AG08395 (cell line): ENCODE data around the gene STX12.
"Not testable (repeated sequence)": the region's sequence is repeated elsewhere in the genome, so short reads cannot be mapped to it uniquely, and the experiment has no call there.

Experiments used
- DNase-seq: peaks from one replicate; pipeline ENCODE4 v3.0.0; 2012; ENCODE audit warnings: mixed read lengths, low spot score

The STX12 gene

GRCh38 chr1:27775336-27775735, 2.3 kb downstream of the STX12 start:
- DNase-seq, result not testable (repeated sequence)

DNA sequence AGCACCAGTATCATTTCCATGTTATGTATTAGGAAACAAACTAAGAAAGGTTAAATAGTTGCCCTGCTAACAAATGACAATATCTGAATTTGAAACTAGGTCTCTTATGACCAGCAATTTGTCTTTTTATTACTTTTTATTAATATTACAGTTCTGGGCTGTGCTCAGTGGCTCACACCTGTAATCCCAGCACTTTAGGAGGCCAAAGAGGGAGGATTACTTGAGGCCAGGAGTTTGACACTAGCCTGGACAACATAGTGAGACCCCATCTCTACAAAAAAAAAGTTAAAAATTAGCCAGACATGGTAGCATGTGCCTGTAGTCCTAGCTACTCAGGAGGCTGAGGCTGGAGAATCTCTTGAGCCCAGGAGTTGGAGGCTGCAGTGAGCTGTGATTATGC, 3.3 kb downstream of the STX12 start:
- DNase-seq, result not testable (repeated sequence)

DNA sequence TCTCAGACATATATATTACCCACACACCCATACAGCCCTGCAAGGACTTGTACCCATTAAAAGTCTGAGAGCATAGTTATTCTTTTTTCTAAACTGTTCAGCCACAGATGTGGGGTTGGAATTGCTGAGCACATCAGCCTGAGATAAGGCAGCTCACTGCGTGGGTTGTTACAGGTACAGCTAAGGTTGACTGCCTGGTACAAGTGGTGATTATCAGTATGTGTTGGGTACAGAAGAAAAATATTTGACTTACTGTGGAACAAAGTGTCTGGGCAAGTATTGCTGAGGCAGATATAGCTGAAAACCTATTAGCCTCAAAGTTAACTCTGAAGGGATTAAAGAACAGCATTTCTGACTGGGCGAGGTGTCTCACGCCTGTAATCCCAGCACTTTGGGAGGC, 5.0 kb downstream of the STX12 start:
- no peak for DNase-seq

DNA sequence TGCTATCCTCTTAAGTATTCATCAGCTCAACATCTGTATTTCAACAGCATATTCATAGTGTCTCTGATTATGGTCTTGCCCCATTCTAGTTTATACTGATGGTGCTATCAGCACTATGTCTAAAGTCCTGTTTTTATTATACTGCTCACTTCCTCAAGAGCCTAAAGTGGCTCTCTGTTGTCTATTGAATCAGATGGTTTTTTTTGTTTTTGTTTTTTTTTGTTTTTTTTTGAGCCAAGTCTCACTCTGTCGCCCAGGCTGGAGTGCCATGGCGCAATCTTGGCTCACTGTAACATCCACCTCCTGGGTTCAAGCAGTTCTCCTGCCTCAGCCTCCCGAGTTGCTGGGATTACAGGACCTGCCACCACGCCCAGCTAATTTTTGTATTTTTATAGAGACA, 6.1 kb downstream of the STX12 start:
- DNase-seq, result no peak

GRCh38 chr1:27782950-27783349, 9.9 kb downstream of the STX12 start:
- no peak for DNase-seq

DNA sequence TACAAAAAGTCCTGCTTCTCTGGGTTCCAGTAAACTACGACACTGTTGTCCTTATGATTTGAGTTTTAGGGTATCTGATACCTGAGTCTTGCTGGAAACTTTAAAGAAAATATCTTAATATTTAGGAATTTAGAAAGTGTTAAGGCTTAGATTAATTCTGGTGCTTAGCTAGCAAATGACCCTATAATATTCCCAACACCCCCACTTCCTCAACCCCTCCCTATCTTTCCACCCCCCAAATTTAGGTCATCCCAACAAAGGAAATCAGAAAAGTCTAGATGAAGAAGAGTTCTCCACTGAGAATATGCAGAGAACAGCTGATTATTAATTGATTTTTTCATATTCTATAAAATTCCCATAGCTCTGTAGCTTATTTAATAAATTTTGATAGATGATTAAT, 11.7 kb downstream of the STX12 start:
- DNase-seq, result no peak

DNA sequence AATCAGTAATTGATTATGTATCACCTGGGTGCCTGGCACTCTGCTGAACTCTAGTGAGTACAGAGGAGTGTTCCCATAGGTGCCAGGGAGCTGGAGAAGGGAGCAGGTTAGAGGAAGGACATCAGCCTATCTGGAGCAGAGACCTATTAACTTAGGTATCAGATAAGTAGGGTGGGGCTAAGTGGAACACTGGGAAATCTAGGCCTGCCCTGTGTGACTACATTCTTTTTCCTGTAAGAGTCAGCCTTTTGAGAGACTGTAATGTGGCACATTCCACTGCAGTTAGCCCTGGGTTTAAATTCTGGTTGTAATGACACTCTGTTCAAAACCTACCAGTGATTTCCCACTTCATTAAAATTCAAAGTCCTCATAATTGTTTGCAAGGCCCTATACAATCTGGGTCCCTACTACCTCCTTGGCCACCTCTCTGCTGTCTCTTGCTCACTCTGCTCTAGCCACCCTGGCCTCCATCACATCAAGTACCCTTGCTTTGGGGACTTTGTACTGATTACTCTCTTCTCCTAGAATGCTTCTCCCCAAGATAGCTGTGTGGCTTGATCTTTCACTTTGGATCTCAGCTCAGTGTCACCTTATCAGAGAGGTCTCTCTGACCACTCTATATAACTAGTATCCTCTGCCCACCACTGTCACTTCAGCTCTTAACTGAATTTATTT, 12.9 kb downstream of the STX12 start:
- DNase-seq, result peak; percentile 60

DNA sequence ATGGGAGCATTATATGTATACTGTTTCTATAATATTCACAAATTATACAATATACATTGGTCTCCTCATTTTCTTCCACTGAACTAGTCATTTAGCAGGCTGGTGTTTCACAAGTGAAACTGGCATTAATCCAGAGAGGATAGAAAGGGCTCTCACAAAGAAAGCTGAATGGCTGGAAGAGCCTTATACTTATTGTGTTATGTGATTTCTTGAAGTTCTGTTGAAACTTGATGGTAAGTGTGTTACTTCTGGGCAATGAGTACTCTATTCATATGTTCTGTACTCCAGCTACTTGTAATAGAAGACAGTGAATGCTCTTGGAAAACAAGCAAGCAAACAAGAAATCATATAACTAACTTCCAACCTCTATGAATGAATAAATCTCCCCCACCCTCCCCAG, 14.9 kb downstream of the STX12 start:
- DNase-seq, result peak; percentile 21

- no peak for DNase-seq
Measured at GRCh38 chr1:27789540-27790041, 16.6 kb downstream of the STX12 start.

GRCh38 chr1:27790270-27790669, 17.3 kb downstream of the STX12 start:
- DNase-seq, result not testable (repeated sequence)

- DNase-seq, result no peak
Measured at GRCh38 chr1:27795601-27796000, 22.6 kb downstream of the STX12 start.

DNA sequence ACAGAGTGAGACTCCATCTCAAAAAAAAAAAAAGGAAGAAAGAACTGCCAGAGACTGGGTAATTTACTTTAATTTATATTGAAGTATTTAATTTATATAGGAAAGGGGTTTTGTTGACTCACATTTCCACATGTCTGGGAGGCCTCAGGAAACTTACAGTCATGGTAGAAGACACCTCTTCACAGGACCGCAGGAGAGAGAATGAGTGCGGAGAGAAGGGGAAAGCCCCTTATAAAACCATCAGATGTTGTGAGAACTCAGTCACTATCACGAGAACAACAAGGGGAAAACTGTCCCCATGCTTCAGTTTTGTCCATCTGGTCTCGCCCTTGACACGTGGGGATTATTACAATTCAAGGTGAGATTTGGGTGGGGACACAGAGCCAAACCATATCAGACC, 31.8 kb downstream of the STX12 start:
- DNase-seq, result no peak

GRCh38 chr1:27806758-27807157, 33.7 kb downstream of the STX12 start:
- no peak for DNase-seq

GRCh38 chr1:27807385-27807784, 34.4 kb downstream of the STX12 start:
- DNase-seq, result no peak

DNA sequence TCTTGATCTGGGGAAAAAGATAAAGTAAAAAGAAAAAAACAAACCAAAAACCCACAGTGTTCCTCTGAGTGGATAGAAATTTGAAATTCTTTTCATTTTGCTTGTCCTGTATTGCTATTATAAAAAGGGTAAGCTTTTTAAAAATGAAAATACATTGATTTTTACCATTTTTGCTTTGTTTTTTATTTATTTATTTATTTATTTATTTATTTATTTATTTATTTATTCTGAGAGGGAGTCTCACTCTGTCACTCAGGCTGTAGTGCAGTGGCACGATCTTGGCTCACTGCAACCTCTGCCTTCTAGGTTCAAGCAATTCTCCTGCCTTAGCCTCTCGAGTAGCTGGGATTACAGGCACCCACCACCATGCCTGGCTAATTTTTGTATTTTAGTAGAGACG, 35.1 kb downstream of the STX12 start:
- DNase-seq, result not testable (repeated sequence)

- DNase-seq, result no peak
Measured at GRCh38 chr1:27809883-27810282, 36.9 kb downstream of the STX12 start.

- no peak for DNase-seq
Measured at GRCh38 chr1:27811741-27812500, 38.9 kb downstream of the STX12 start.

- peak; percentile 85 for DNase-seq
Measured at GRCh38 chr1:27816921-27817630, 44.1 kb downstream of the STX12 start.

- DNase-seq, result peak; percentile 19
Measured at GRCh38 chr1:27821761-27822315, 48.8 kb downstream of the STX12 start.

DNA sequence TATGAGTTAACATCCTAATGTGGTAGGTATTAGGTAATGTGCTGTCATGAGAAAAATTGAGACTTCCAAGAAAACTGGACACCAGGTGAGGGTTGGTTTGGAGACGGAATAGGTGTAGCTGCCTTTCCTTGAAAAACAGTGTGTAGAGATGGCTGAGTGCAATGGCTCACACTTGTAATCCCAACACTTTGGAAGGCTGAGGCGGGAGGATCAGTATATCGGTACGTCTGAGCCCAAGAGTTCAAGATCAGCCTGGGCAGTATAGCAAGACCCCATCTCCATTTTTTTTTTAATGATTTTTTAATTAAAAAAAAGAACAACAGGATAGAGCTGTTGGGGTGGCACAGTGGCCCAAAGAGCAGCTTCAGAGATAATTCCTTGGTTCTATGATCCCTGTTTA, 50.8 kb downstream of the STX12 start:
- DNase-seq, result no peak

- no peak for DNase-seq
Measured at GRCh38 chr1:27824411-27824810, 51.4 kb downstream of the STX12 start.

GRCh38 chr1:27829339-27829960, 56.4 kb downstream of the STX12 start:
- not testable (repeated sequence) for DNase-seq
